Endothelial cell of umbilical vein (primary cell): ENCODE results near the gene NDUFB6.

Source experiments
- EZH2 ChIP-seq: IDR thresholded peaks from 2 replicates; pipeline ENCODE4 v1.6.1; 2012; ENCODE audit warnings: borderline replicate concordance, low read depth, mild to moderate bottlenecking, moderate library complexity, low read length, inconsistent platforms; ENCODE audit not compliant: severe bottlenecking
- FOS ChIP-seq: IDR thresholded peaks from 2 replicates; pipeline ENCODE4 v1.6.1; 2011; ENCODE audit warnings: mild to moderate bottlenecking, low read length, moderate library complexity, borderline replicate concordance; ENCODE audit not compliant: insufficient read depth
- MYC ChIP-seq: IDR thresholded peaks from one replicate; pipeline ENCODE4 v1.6.1; 2011; ENCODE audit warnings: mild to moderate bottlenecking, low read depth, low read length
- POLR2A ChIP-seq: IDR thresholded peaks from 2 replicates; pipeline ENCODE4 v1.6.1; 2012; ENCODE audit warnings: low read depth, mild to moderate bottlenecking, control low read depth, low read length
- POLR2AphosphoS5 ChIP-seq: IDR thresholded peaks from 2 replicates; pipeline ENCODE4 v1.6.1; 2012; ENCODE audit warnings: low read depth, mild to moderate bottlenecking, control low read depth, low read length, moderate library complexity; ENCODE audit not compliant: insufficient read depth
- TF ChIP-seq, protein P1 (sequence below), 2 donors: IDR thresholded peaks; 1 replicate in 1 of 2; 2 replicates in 1 of 2; pipeline ENCODE4 v1.5.1; 2011; ENCODE audit warnings: low read length in 2 of 2, mild to moderate bottlenecking in 2 of 2, moderate library complexity in 2 of 2, control low read depth in 1 of 2, inconsistent platforms in 1 of 2, low read depth in 1 of 2; ENCODE audit not compliant: insufficient read depth in 1 of 2; ENCODE audit errors: extremely low read depth in 1 of 2

- TF ChIP-seq, protein P1, sequence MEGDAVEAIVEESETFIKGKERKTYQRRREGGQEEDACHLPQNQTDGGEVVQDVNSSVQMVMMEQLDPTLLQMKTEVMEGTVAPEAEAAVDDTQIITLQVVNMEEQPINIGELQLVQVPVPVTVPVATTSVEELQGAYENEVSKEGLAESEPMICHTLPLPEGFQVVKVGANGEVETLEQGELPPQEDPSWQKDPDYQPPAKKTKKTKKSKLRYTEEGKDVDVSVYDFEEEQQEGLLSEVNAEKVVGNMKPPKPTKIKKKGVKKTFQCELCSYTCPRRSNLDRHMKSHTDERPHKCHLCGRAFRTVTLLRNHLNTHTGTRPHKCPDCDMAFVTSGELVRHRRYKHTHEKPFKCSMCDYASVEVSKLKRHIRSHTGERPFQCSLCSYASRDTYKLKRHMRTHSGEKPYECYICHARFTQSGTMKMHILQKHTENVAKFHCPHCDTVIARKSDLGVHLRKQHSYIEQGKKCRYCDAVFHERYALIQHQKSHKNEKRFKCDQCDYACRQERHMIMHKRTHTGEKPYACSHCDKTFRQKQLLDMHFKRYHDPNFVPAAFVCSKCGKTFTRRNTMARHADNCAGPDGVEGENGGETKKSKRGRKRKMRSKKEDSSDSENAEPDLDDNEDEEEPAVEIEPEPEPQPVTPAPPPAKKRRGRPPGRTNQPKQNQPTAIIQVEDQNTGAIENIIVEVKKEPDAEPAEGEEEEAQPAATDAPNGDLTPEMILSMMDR (IDR thresholded peaks at IDR 0.05; ENCODE audit: extremely low read depth in 1 of 2, insufficient read depth in 1 of 2, low read depth in 1 of 2, low read length in 2 of 2): no peak
- TF ChIP-seq POLR2AphosphoS5 (no peak), POLR2A (no peak), EZH2 (no peak), MYC (no peak), FOS (no peak)
These were observed 862 bp upstream of the NDUFB6 start for GRCh38 chr9:32573821-32574220.
